T-helper 2 cell (primary cell): ENCODE results near the gene ARID3B.

Experiments used
- DNase-seq, 5 experiments: peaks; one replicate each; pipeline versions ENCODE4 v3.0.0 to v3.0.0-alpha.2; 2012 to 2022

Gene ARID3B

GRCh38 chr15:74646480-74646879, 105.5 kb downstream of the ARID3B start:
- DNase-seq: no peak
